Adrenal gland (tissue), 5 donors: ENCODE measurements around the gene SCAMP1.
A peak's percentile ranks its signal among the peaks of the same experiment; 100 is the strongest.

ENCODE experiments used
- POLR2A ChIP-seq, 2 donors: fragments of 450-650 bp; IDR thresholded peaks; one replicate each; pipeline ENCODE4 v1.6.1; 2017; ENCODE audit warnings: antibody characterized with exemption in 2 of 2, mild to moderate bottlenecking in 2 of 2, moderate library complexity in 1 of 2
- TF ChIP-seq, protein P1 (sequence below), 6 experiments: fragments of 450-650 bp in 4 of 6; fragments of 200-600 bp in 2 of 6; sonication (generic) in 1 of 6; IDR thresholded peaks; 1 replicate in 5 of 6; 2 replicates in 1 of 6; pipeline versions ENCODE4 v1.5.1 to v1.8.0; 2016 to 2021; ENCODE audit warnings: antibody characterized with exemption in 6 of 6, mild to moderate bottlenecking in 2 of 6, moderate library complexity in 1 of 6
- donor health status: DM: no; HTN: no; CAD: no.

DNA sequence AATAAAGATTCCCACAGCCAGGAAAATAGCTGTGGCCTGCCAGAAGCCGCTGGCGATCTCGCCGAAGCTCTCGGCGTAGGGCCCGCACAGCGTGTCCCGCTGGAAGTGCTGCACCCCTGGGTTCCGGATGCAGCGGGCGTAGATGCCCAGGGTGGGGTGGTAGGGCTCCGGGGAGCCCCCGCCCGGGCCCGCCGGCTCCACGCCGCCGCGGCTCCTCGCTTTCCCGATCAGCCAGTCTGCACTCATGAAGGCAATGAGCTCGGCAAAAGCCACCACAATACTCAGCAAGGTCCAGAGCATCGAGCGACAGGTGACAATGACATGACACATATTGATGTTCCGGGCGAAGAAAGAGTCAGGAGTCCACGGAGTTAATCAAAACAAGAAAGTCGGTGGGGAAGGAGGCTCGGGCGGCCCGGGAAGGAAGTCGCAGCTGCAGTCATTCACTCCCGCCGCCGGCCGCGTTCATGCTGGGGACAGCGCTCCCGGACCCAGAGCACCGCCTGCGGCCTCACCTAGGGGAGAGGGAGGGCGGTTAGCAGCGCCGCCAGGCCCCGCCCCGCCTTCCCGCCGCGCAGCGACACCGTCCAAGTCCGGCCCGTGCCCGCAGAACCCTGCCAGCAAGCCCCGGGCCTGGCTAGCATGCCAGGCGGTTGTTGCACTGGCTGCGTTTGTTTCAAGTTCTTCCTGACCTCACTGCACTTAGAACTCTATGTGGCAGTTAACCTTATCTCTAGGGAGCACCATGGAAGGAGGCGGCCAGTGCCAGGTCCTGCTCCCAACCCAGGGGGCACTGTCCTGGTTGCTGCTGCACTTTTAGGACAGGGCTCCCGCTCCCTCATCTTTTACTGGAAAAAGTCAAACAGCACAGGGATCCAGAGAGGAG lies 149.7 kb downstream of the SCAMP1 start:
- TF ChIP-seq POLR2A (IDR thresholded peaks at IDR 0.05) = peak in 1 of 2 donors; percentile 50
- TF ChIP-seq, protein P1, sequence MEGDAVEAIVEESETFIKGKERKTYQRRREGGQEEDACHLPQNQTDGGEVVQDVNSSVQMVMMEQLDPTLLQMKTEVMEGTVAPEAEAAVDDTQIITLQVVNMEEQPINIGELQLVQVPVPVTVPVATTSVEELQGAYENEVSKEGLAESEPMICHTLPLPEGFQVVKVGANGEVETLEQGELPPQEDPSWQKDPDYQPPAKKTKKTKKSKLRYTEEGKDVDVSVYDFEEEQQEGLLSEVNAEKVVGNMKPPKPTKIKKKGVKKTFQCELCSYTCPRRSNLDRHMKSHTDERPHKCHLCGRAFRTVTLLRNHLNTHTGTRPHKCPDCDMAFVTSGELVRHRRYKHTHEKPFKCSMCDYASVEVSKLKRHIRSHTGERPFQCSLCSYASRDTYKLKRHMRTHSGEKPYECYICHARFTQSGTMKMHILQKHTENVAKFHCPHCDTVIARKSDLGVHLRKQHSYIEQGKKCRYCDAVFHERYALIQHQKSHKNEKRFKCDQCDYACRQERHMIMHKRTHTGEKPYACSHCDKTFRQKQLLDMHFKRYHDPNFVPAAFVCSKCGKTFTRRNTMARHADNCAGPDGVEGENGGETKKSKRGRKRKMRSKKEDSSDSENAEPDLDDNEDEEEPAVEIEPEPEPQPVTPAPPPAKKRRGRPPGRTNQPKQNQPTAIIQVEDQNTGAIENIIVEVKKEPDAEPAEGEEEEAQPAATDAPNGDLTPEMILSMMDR (IDR thresholded peaks at IDR 0.05) = peak in 3 of 6 experiments; percentile 4 to 21 (median 14)
